K562 (cell line): ENCODE data around the gene MVD. TPM values are rescaled to one million over a fixed set of nuclear protein-coding genes. Genes with fewer than 3 reads are reported as not detected.
A peak's percentile ranks its signal among the peaks of the same experiment; 100 is the strongest.

Source experiments
- BRD9 ChIP-seq: fragments of 450-650 bp; IDR thresholded peaks from 2 replicates; pipeline ENCODE4 v1.6.1; 2018; ENCODE audit warnings: low read depth; ENCODE audit not compliant: partially characterized antibody
- GTF3C2 ChIP-seq: IDR thresholded peaks from 3 replicates; pipeline ENCODE4 v1.6.1; 2011; ENCODE audit warnings: borderline replicate concordance, mild to moderate bottlenecking, moderate library complexity; ENCODE audit not compliant: insufficient read length; ENCODE audit errors: extremely low read depth
- HEY1 ChIP-seq: fragments of 250-450 bp; sonication (Bioruptor Pico); IDR thresholded peaks from 2 replicates; pipeline ENCODE4 v1.5.0; 2020; ENCODE audit warnings: mild to moderate bottlenecking, moderate library complexity, borderline replicate concordance
- MAZ ChIP-seq, 2 experiments: fragments of 450-650 bp in 1 of 2; sonication (generic) in 1 of 2; formaldehyde crosslinking; IDR thresholded peaks in 1 of 2; conservative IDR thresholded peaks in 1 of 2; 2 replicates each; pipeline versions ENCODE4 v1.4.0 to v1.5.0; 2020; ENCODE audit warnings: mild to moderate bottlenecking in 1 of 2, missing genetic modification reagents in 1 of 2
- PHF8 ChIP-seq: fragments of 200-600 bp; sonication (generic); IDR thresholded peaks from 2 replicates; pipeline ENCODE4 v1.6.1; 2012; ENCODE audit warnings: mixed run types, mild to moderate bottlenecking, inconsistent platforms, low read length, moderate library complexity, borderline replicate concordance
- polyA plus RNA-seq, 8 experiments: library from polyadenylated mRNA; depleted of rRNA in 4 of 8; stranded (reverse) in 5 of 8; unstranded in 3 of 8; fragments of >200 nt; fragmentation: Nextera tagmentation in 2 of 8; fragmentation: Illumina TruSeq in 1 of 8; extraction: Ambion mirVana in 2 of 8; extraction: Trizol in 1 of 8; gene quantifications; 2 replicates each; pipeline versions ENCODE4 v1.2.1 to v1.2.3, GENCODE V29; 2011 to 2014; ENCODE audit warnings: inconsistent platforms in 1 of 8, missing spikeins in 1 of 8
- total RNA-seq, 7 experiments: library from RNA; depleted of rRNA in 6 of 7; stranded (reverse); fragments of >200 nt in 6 of 7; fragmentation: Illumina TruSeq in 2 of 7; extraction: Trizol in 2 of 7; gene quantifications; 2 replicates each; pipeline versions ENCODE4 v1.2.1 to v1.2.3, GENCODE V29; 2011 to 2021; ENCODE audit warnings: low replicate concordance in 1 of 7
- TF ChIP-seq, protein P1 (sequence below): sonication (generic); formaldehyde crosslinking; IDR thresholded peaks from 2 replicates; pipeline ENCODE4 v1.8.0; 2022; ENCODE audit warnings: mild to moderate bottlenecking, missing genetic modification reagents

The MVD gene
- total and polyA plus RNA-seq, 9 of the 15 experiments (the other 6 are each of a cell fraction or from before 2014, with no cell fraction given) = 12.2 to 141 (median 45.3) TPM

GRCh38 chr16:88686062-88686438, 23.2 kb upstream of the MVD start (continued):
- TF ChIP-seq, protein P1, sequence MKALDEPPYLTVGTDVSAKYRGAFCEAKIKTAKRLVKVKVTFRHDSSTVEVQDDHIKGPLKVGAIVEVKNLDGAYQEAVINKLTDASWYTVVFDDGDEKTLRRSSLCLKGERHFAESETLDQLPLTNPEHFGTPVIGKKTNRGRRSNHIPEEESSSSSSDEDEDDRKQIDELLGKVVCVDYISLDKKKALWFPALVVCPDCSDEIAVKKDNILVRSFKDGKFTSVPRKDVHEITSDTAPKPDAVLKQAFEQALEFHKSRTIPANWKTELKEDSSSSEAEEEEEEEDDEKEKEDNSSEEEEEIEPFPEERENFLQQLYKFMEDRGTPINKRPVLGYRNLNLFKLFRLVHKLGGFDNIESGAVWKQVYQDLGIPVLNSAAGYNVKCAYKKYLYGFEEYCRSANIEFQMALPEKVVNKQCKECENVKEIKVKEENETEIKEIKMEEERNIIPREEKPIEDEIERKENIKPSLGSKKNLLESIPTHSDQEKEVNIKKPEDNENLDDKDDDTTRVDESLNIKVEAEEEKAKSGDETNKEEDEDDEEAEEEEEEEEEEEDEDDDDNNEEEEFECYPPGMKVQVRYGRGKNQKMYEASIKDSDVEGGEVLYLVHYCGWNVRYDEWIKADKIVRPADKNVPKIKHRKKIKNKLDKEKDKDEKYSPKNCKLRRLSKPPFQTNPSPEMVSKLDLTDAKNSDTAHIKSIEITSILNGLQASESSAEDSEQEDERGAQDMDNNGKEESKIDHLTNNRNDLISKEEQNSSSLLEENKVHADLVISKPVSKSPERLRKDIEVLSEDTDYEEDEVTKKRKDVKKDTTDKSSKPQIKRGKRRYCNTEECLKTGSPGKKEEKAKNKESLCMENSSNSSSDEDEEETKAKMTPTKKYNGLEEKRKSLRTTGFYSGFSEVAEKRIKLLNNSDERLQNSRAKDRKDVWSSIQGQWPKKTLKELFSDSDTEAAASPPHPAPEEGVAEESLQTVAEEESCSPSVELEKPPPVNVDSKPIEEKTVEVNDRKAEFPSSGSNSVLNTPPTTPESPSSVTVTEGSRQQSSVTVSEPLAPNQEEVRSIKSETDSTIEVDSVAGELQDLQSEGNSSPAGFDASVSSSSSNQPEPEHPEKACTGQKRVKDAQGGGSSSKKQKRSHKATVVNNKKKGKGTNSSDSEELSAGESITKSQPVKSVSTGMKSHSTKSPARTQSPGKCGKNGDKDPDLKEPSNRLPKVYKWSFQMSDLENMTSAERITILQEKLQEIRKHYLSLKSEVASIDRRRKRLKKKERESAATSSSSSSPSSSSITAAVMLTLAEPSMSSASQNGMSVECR (CRISPR knock-in tag) = peak; percentile 23; the same call in 1 of the 2 replicates
- TF ChIP-seq HEY1 (CRISPR knock-in tag) (no peak), GTF3C2 (peak; percentile 11), BRD9 (no peak), MAZ (CRISPR knock-in tag; conservative IDR thresholded peaks at IDR 0.05 in 1 of 2, IDR thresholded peaks at IDR 0.05 in 1 of 2) (peak; percentile 48 to 55; a peak in 2 of 4 replicates), PHF8 (peak; percentile 41; the same call in 1 of the 2 replicates)
